NOMO-1 treated with dmso at 0.1 percent for 144 hours (cell line): Measurements from ENCODE around the gene ANOS1.
"Not testable (repeated sequence)": the region's sequence is repeated elsewhere in the genome, so short reads cannot be mapped to it uniquely, and the experiment has no call there.

ENCODE experiments used
- DNase-seq: peaks from one replicate; lab custom pipeline; 2025; ENCODE audit not compliant: unreplicated experiment; lab: John Stamatoyannopoulos, UW

Gene ANOS1

DNA sequence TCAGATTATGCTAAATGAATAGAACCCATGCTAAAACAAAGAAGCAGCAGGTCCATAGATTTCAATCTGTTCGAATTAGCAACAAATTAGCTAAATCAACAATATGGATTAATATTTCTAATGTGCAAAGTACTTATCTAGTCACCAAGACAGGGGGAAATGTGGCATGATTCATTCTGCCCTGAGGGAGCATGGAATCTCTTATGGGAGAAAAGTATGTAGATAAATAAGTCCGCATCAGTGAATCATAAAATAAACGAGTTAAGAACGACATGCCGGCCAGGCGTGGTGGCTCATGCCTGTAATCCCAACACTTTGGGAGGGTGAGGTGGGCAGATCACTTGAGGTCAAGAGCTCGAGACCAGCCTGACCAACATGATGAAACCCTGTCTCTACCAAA, 102.1 kb downstream of the ANOS1 start:
- DNase-seq, result no peak

DNA sequence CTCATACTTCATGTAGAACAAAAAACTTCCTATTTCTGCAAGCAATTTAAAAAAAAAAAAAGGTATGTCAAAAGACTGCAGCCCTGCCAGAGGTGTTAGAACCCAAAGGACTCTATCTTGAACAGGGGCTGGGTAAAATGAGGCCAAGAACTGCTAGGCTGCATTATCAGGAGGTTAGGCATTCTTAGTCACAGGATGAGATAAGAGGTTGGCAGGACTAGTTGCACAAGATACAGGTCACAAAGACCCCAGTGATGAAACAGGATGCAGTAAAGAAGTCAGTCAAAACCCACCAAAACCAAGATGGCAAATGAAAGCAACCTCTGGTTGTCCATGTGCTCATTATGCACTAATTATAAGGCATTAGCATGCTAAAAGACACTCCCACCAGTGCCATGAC, 104.1 kb downstream of the ANOS1 start:
- peak; percentile 6 for DNase-seq

- no peak for DNase-seq
Measured at GRCh38 chrX:8607326-8607725, 124.6 kb downstream of the ANOS1 start.

DNA sequence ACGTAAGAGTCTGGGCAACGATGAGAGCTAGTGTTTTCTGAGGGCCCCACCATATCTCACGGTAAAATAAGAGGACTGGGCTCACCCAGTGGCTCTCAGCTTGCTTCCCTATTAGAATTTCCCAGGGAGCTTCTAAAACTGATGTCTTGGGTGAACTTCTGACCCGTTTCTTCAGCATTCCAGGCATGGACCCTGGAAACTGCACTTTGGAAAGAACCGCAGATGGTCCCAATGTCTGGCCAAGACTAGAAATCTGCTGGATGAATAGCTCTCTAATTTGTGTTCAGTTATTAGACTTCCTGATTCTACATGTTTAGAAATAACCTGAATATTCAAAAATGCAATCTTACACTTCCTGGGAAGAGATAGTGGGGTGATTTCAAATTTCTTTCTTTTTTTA, 127.8 kb downstream of the ANOS1 start:
- no peak for DNase-seq

GRCh38 chrX:8591501-8591900, 140.4 kb downstream of the ANOS1 start:
- DNase-seq, result no peak

GRCh38 chrX:8586953-8587352, 145.0 kb downstream of the ANOS1 start:
- no peak for DNase-seq

- no peak for DNase-seq
Measured at GRCh38 chrX:8579602-8580001, 152.3 kb downstream of the ANOS1 start.

GRCh38 chrX:8576821-8577220, 155.1 kb downstream of the ANOS1 start:
- no peak for DNase-seq

GRCh38 chrX:8565729-8566128, 166.2 kb downstream of the ANOS1 start:
- DNase-seq, result no peak

GRCh38 chrX:8548446-8548845, 183.5 kb downstream of the ANOS1 start:
- no peak for DNase-seq

DNA sequence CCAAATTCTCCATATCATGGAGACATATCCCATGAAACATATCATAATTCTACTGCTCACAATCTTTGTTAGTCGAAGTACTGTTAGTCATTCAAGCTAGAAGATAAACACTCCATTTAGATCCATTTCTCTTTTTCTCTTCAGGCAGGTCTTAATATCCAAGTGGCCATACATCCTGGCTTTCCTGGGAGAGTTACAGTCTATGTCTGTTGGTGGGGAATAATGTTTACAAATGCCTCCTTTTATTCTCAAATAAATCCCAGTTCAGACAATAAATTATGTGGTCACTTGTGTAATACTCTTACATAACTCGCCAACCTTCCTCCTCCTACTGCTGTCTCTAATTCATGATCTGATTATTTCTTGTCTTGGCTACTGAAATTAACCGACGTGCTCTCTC, 185.2 kb downstream of the ANOS1 start:
- DNase-seq, result no peak

DNA sequence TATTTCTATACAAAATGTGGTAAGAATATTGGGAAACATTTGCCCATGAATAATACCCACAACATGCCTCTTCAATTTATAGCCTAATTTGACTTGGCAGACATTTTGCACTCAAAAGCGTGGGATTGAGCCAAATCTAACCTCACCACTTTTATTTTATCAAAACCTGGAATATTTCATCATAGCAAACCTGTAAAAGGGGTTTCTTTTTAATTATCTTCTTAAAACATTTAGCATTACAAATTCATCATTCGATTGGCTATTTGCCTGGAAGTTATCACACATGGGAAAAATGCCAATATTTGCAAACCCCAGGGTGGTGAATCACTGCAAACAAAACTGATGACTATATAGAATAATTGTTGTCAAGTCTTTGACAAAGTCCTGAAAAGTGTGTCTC, 211.1 kb downstream of the ANOS1 start:
- no peak for DNase-seq

DNA sequence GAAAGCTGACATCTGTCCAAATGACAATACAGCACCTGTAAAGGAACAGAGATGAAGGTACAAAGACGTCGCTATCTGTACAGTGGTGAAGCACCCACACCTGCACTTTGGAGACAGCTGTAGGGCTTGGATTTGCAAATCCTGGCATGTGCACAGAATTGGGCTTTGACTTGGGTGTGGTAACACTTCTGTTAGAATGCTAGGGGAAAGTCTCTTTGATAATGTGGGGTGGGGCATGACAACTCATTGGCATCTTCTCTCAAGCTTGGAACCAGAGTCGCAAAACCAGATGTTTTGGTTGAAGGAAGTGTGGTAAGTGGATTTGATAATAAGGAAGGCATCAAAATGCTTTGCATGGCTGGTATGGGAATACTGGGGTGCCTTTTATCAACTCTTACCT, 211.8 kb downstream of the ANOS1 start:
- no peak for DNase-seq

DNA sequence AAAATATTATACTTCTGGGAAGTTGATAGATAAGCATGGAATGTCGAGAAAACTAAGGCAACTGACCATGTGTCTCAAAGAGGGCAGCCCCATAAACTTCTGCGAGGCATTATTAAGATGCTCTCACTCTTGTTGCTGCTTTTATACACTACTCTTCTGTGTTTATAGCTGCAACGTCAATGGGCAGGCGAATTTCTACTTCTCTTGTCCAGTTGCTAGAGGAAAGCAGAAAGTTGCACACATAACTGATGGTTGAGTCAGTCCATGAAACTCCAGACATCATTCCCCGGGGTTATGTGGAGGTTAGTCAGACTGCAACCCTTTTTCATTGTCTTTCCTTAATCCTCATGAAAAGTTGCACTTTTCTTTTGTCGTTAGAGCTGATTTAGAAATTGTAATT, 227.5 kb downstream of the ANOS1 start:
- no peak for DNase-seq

DNA sequence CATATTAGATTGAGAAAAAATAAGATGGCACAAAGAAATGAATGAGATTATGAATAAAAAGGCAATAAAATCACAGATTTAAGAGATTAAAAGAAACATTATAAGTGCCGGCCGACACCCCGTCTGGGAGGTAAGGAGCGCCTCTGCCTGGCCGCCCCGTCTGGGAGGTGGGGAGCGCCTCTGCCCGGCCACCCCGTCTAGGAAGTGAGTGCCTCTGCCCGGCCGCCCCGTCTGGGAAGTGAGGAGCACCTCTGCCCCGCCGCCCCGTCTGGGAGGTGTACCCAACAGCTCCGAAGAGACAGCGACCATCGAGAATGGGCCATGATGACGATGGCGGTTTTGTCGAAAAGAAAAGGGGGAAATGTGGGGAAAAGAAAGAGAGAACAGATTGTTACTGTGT, 229.8 kb downstream of the ANOS1 start:
- not testable (repeated sequence) for DNase-seq

DNA sequence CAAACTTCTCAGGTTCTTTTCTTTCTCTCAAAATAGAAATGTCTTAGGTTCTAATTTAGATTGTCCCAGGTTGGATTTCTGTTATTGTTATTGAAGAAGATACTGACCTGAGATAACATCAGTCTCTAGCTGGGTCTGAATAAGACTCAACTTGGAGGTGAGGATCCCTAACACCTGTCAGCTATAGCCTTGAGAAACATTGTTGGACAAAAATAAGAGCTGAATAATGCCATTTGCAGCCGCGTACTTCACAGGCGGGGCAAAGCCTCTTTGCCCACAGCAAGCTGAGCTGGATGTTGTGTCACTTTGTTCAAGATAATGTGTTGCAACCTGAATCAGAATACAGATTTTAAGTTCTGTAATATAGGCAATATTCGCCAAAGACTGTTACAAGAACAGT, 231.7 kb downstream of the ANOS1 start:
- DNase-seq, result no peak

DNA sequence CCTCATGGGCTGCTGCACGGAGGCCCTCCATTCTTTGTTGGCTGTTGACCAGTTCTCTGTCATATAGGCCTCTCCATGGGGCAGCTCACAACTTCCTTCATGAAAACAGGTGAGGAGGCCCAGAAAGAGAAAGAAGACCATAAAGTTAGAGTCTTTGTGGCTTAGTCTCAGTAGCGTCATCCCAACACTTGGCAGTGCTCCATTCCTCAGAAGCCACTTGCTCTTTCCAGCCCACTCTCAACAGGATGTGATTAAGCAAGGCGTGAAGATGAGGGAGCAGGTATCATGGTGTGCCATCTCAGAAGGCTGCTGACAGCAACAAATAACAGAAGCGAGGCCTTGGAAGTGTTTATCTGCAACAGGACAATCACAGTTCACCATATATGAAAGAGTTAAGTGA, 236.9 kb downstream of the ANOS1 start:
- DNase-seq, result not testable (repeated sequence)

DNA sequence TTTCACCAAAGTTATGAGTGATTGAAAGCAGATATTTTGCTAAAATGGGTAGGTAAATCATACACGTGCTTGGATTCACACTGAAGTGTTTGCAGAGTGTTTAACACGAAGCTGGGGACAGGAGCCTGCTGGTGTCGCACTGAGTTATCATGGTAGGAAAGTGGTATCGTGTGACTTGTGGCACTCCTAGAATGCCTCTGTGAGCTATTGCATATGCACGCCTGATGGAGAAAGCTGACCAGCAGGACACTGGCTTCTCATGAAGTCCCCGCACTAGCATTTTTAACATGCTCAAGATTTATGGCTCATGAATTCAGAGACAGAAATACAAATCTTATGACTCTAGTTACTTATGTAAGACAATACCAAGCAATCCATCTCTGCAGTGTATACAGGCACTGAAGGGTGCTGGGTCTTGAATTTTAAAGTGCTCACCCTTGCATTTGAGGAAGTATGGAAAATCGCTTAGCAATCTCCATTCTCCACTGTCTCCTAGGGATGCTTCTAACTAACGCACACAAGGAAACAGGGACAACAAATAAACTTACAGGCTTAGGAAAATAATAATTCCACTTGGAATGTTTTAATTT, 247.5 kb downstream of the ANOS1 start:
- DNase-seq, result no peak
